Activated CD8-positive, alpha-beta memory T cell treated with anti-CD3 and anti-CD28 coated beads for 36 hours (primary cell): ENCODE results near the gene PTPRN2. TPM values are rescaled to one million over a fixed set of nuclear protein-coding genes. Genes with fewer than 3 reads are reported as not detected.

Experiments used
- CTCF ChIA-PET: fragments of 350-600 bp; sonication (Branson Sonifier 250); formaldehyde crosslinking; loops from one replicate; lab custom pipeline; 2021; ENCODE audit warnings: antibody characterized with exemption; lab: Charles Lee
- POLR2A ChIA-PET: fragments of 350-600 bp; sonication (Branson Sonifier 250); formaldehyde crosslinking; loops from one replicate; lab custom pipeline; 2021; ENCODE audit warnings: antibody characterized with exemption; lab: Charles Lee
- total RNA-seq, 2 experiments: library from RNA; stranded (reverse); gene quantifications; one replicate each; pipeline ENCODE4 v1.2.3, GENCODE V29; 2021

PTPRN2 gene
- total RNA-seq, 2 experiments from 2014 or later: 0.36 to 0.44 TPM

- CTCF ChIA-PET: no interaction called here
Observed at GRCh38 chr7:157892751-157893523, 694.7 kb downstream of the PTPRN2 start.

GRCh38 chr7:157890921-157891401 lies 696.7 kb downstream of the PTPRN2 start:
- ChIA-PET POLR2A (no interaction called here), CTCF (no interaction called here)

More at GRCh38 chr7:157892751-157893523, 694.7 kb downstream of the PTPRN2 start:
- POLR2A ChIA-PET: no interaction called here

- ChIA-PET POLR2A (no interaction called here), CTCF (no interaction called here)
Observed at GRCh38 chr7:157889480-157889879, 698.1 kb downstream of the PTPRN2 start.

- ChIA-PET POLR2A (no interaction called here), CTCF (no interaction called here)
Observed at GRCh38 chr7:157888579-157888978, 699.0 kb downstream of the PTPRN2 start.

GRCh38 chr7:157887400-157887799 lies 700.2 kb downstream of the PTPRN2 start:
- CTCF ChIA-PET: no interaction called here
- POLR2A ChIA-PET: no interaction called here

DNA sequence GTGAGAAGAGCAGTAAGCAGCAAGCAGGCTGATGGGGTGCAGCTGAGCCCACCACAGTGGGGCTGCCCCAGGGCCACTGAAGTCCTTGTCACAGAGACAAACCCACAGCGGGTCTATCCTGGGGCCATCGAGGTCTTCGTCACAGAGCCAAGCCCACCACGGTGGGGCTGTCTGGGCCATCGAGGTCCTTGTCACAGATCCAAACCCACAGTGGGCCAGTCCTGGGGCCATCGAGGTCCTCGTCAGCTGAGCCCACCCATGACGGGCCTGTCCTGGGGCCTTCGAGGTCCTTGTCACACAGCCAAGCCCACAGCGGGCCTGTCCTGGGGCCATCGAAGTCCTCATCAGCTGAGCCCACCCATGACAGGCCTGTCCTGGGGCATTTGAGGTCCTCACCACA lies 700.9 kb downstream of the PTPRN2 start:
- CTCF ChIA-PET: no interaction called here
- POLR2A ChIA-PET: no interaction called here

DNA sequence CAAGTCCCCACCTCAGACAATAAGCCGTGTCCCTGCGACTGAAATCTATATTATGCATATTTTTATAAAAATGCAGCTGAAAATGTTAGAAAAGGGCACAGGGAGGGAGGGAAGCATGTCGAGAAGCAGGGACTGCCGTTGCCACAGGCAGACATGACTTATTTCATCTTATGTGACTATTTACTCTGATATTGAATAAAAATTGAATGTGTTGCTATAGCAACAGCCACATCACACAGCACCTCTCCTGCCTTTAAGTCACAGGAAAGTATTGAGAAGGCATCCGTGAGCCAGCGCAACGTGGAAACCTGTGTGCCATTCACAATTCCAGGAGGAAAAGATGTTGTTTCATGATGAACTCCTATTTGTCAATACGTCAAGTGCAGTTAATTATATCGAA lies 701.4 kb downstream of the PTPRN2 start:
- POLR2A ChIA-PET: no interaction called here
- CTCF ChIA-PET: no interaction called here

DNA sequence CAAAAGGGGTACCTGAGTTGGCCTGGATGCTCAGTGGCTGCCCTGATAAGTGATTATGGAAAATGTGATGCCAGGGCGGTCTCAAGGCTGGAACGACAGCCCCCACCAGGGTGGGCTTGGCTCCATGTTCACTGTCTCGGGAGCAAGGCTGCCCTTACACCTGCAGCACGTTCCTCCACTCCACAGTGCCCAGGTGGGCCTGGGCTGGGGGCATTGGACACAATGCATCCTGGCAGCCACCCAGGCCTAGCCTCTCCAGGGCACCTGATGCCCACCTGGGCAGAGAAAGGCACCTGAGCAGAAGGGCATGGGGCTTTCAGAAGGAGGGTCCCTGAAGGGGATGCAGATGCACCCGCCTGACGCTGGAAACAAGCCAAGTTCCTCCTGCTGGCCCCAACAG lies 702.5 kb downstream of the PTPRN2 start:
- POLR2A ChIA-PET: no interaction called here
- CTCF ChIA-PET: no interaction called here

DNA sequence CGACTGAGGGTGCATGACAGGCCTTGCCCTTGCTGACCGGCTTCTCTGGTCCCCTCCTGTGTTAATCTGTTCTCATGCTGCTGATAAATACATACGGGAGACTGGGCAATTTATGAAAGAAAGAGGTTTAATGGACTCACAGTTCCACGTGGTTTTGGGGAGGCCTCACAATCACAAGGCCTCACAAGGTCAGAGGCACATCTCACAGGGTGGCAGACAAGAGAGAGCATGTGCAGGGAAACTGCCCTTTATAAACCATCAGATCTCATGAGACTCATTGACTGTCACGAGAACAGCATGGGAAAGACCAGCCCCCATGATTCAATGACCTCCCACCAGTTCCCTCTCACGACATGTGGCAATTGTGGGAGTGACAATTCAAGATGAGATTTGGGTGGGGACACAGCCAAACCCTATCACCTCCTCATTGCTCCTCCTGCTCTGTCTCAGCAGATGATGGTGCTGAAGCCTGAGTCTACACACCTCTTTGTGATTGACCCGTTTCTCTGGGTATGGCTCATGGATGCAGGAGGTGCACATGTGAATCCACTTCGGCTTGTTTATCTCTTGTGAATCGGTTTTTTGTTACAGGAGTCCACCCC lies 703.1 kb downstream of the PTPRN2 start:
- ChIA-PET CTCF (no interaction called here), POLR2A (no interaction called here)

- POLR2A ChIA-PET: no interaction called here
- CTCF ChIA-PET: no interaction called here
Observed at GRCh38 chr7:157881048-157881771, 706.4 kb downstream of the PTPRN2 start.

DNA sequence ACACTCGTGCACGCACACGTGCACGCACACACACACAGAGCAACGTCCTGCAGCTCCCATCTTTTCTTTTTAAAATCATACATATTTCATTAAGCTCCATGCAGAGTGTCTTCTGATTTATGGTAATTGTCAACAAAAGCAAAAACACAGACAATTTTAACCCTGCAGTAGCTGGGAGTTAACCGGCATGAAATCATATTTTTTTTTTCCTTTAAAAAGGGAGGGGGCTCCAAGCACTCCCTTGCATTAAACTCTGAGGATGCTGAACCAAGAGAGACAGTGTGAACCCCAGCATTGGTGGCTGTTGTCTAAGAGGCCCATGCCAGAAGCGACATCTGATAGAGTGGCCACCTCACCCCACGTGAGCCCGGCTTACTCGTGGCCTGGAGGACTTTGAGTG lies 708.2 kb downstream of the PTPRN2 start:
- POLR2A ChIA-PET: no interaction called here
- CTCF ChIA-PET: interaction anchor here (0.8 kb wide), 1 partner anchor 540 kb away, joined by 3 read pairs; no protein-coding TSS in a partner anchor

GRCh38 chr7:157877298-157878090 lies 710.1 kb downstream of the PTPRN2 start:
- POLR2A ChIA-PET: no interaction called here
- CTCF ChIA-PET: no interaction called here

GRCh38 chr7:157876469-157877285 lies 710.9 kb downstream of the PTPRN2 start:
- ChIA-PET POLR2A (no interaction called here), CTCF (no interaction called here)

DNA sequence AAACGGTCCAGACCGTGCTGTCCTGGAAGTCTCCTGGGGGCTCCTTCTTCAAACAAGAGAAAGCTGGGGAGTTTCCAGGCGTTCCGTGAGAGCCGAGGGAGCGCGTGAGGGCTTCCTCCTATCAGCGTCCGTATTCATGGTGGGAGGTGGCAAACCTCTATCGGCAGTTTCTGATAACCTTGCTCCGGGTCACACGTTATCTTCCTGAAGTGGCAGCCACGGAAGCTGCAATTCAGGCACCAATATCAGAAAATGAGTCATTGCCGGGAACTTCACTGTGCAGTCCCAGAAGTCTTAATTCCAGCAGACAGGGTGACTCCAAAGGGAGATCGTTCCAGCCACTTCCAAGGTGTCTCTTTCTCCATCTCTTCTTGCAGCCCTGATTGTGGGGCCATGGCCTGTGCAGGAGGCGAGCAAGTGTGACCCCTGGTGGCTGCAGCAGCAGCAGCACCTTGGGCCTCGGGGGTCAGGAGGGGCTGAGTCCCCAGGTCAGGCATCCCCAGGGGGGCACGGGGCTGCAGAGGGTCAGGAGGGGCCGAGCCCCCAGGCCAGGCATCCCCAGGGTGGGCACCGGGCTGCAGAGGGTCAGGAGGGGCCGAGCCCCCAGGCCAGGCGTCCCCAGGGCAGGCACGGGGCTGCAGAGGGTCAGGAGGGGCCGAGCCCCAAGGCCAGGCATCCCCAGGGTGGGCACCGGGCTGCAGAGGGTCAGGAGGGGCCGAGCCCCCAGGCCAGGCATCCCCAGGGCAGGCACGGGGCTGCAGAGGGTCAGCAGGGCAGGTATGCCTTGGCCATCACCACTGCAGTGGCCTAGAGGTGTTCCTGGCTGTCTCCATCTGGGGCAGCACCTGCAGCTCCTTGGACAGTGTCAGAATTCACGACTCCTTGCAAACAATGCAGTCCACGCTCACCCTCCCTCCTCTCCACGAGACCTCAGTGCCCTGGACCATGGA lies 712.1 kb downstream of the PTPRN2 start:
- CTCF ChIA-PET: interaction anchor here (1.2 kb wide), 1 partner anchor 20 kb away, joined by 4 read pairs; no protein-coding TSS in a partner anchor
- POLR2A ChIA-PET: no interaction called here

DNA sequence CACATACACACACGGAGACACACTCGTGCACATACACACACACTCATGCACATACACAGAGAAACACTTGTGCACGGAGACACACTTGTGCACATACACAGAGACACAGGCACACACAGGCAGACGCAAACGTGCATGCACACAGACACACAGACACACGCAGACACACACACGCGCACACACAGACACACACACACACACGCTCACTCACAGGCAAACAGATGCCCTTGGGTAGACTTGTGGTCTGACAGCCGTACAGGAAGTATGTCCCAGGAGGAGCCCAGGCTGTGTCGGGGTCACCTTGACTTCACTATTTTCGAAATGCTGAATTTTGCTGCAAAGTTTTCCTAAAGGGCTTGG lies 712.8 kb downstream of the PTPRN2 start:
- CTCF ChIA-PET: interaction anchor here (1.2 kb wide), 1 partner anchor 19 kb away, joined by 4 read pairs; no protein-coding TSS in a partner anchor
- POLR2A ChIA-PET: no interaction called here

- POLR2A ChIA-PET: no interaction called here
- CTCF ChIA-PET: interaction anchor here (1.2 kb wide), 1 partner anchor 18 kb away, joined by 4 read pairs; no protein-coding TSS in a partner anchor
Observed at GRCh38 chr7:157874208-157874816, 713.3 kb downstream of the PTPRN2 start.

GRCh38 chr7:157873664-157874063 lies 714.0 kb downstream of the PTPRN2 start:
- POLR2A ChIA-PET: no interaction called here
- CTCF ChIA-PET: no interaction called here
